GM23338 (cell line): Measurements from ENCODE around the gene C2orf92.

Experiments
- EZH2 ChIP-seq: fragments of 200-600 bp; sonication (generic); IDR thresholded peaks from one replicate; pipeline ENCODE4 v1.8.0; 2017; ENCODE audit warnings: antibody characterized with exemption, mild to moderate bottlenecking, low read depth; ENCODE audit not compliant: unreplicated experiment
- POLR2AphosphoS5 ChIP-seq: IDR thresholded peaks from 2 replicates; pipeline ENCODE4 v1.6.1; 2016; ENCODE audit warnings: antibody characterized with exemption, low read depth
- TF ChIP-seq, protein P1 (sequence below), 2 experiments: fragments of 200-600 bp in 1 of 2; sonication (generic) in 1 of 2; conservative IDR thresholded peaks; 2 replicates each; pipeline versions ENCODE4 v1.5.1 to v1.6.1; 2016 to 2017; ENCODE audit warnings: antibody characterized with exemption in 2 of 2, low read depth in 2 of 2, mild to moderate bottlenecking in 2 of 2, moderate library complexity in 1 of 2

GRCh38 chr2:97734061-97735051 lies 64.8 kb downstream of the C2orf92 start:
- TF ChIP-seq, protein P1, sequence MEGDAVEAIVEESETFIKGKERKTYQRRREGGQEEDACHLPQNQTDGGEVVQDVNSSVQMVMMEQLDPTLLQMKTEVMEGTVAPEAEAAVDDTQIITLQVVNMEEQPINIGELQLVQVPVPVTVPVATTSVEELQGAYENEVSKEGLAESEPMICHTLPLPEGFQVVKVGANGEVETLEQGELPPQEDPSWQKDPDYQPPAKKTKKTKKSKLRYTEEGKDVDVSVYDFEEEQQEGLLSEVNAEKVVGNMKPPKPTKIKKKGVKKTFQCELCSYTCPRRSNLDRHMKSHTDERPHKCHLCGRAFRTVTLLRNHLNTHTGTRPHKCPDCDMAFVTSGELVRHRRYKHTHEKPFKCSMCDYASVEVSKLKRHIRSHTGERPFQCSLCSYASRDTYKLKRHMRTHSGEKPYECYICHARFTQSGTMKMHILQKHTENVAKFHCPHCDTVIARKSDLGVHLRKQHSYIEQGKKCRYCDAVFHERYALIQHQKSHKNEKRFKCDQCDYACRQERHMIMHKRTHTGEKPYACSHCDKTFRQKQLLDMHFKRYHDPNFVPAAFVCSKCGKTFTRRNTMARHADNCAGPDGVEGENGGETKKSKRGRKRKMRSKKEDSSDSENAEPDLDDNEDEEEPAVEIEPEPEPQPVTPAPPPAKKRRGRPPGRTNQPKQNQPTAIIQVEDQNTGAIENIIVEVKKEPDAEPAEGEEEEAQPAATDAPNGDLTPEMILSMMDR (conservative IDR thresholded peaks at IDR 0.05; ENCODE audit: low read depth in 2 of 2): no peak
- TF ChIP-seq EZH2 (no peak), POLR2AphosphoS5 (no peak)
